ENCODE data around the gene MGAM2.

MGAM2 gene

DNA sequence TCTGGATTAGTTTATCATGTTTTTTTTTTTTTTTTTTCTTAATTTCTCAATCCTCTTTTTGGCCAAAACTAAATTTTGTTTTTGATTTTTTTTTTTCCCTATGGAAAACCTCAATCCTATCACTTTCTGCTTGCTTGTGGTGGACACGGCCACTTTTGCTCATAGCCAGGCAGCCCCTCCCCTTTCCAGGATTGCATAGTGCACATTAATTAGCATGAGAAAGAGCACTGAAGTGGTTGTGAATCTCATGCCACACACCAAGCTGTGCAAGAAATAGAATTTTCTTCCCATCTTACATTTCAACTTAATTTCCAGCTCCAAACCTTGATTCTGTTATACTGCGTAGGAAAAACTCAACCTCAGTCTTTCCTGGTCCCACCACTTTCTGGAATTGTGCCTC is 34.6 kb downstream of the MGAM2 start:
- no peak for DNase-seq (ENCODE audit: low spot score)

DNA sequence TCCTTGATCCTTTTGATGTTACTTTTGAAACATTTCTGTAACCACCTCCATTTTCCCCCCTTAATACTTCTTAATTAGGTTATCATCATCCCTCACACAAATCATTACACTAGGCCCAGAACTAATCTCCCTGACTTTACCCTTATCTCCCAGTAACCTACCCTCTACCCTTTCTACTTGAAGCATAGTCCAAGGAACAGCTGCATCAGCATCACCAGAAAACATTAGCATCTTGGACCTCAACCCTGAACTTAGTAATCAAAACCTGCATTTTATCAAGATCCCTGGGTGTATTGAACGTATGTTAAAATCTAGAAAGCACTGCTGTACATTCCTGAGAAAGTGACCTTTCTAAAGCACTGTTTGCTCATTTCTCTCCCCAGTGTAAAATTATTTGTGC is 38.8 kb downstream of the MGAM2 start:
- no peak for TF ChIP-seq CTCF (IDR thresholded peaks at IDR 0.05; ENCODE audit: borderline replicate concordance, control extremely low read depth, extremely low read depth, insufficient read depth, missing control alignments)
- DNase-seq (ENCODE audit: low spot score), result no peak
- in situ Hi-C loops (cut with MboI; ENCODE audit: low sequenced_read_pairs, unreplicated experiment), result no loop called here

More for the DNA sequence above, 34.6 kb downstream of the MGAM2 start:
- in situ Hi-C loops (cut with MboI; ENCODE audit: low sequenced_read_pairs, unreplicated experiment), result no loop called here
- no peak for TF ChIP-seq CTCF (IDR thresholded peaks at IDR 0.05; ENCODE audit: borderline replicate concordance, control extremely low read depth, extremely low read depth, insufficient read depth, missing control alignments)

DNA sequence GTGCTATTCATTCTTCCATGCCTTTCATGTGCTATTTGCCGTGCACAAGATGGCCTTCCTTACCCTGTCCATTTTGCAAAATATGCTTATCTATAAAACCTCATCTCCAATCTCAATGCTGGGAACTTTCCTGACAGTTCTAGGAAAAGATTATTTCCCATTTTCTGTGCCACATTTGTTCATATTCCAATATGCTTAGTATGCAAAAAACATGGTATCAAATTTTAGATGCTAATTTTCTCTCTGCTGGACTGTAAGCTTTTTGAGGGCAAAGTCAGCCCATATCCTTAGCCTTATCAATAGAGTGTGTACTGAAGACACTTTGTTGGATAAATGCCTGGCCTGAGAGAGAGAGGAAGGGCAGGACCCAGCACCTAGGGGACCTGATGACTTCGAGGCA is 39.4 kb downstream of the MGAM2 start:
- in situ Hi-C loops (cut with MboI; ENCODE audit: low sequenced_read_pairs, unreplicated experiment), result no loop called here
- no peak for TF ChIP-seq CTCF (IDR thresholded peaks at IDR 0.05; ENCODE audit: borderline replicate concordance, control extremely low read depth, extremely low read depth, insufficient read depth, missing control alignments)
- DNase-seq (ENCODE audit: low spot score), result no peak

DNA sequence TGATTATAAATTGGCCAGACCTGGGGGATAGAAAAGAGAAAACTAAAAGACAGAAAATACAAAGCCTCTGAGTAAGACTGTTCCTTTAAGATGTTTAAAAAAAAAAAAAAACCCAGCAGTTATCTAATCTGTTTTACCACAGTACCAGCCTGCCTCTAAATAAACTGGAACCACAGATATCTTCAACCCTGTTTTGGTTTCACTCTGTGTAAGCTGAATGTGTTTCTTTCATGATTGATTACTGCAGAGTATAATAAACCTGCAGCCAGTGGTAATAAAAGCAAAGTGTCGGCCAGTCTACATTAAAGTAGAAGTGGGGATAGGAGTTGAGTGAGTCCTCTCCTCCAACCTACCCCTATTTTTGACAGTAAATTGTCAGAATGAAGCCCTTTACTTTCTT is 40.6 kb downstream of the MGAM2 start:
- DNase-seq (ENCODE audit: low spot score), result no peak
- in situ Hi-C loops (cut with MboI; ENCODE audit: low sequenced_read_pairs, unreplicated experiment), result no loop called here

GRCh38 chr7:142153400-142153799 is 41.9 kb downstream of the MGAM2 start:
- no peak for DNase-seq (ENCODE audit: low spot score)
- in situ Hi-C loops (cut with MboI; ENCODE audit: low sequenced_read_pairs, unreplicated experiment), result no loop called here
- TF ChIP-seq CTCF (IDR thresholded peaks at IDR 0.05; ENCODE audit: borderline replicate concordance, control extremely low read depth, extremely low read depth, insufficient read depth, missing control alignments), result no peak

More for the DNA sequence above, 40.6 kb downstream of the MGAM2 start:
- TF ChIP-seq CTCF (IDR thresholded peaks at IDR 0.05; ENCODE audit: borderline replicate concordance, control extremely low read depth, extremely low read depth, insufficient read depth, missing control alignments), result no peak

DNA sequence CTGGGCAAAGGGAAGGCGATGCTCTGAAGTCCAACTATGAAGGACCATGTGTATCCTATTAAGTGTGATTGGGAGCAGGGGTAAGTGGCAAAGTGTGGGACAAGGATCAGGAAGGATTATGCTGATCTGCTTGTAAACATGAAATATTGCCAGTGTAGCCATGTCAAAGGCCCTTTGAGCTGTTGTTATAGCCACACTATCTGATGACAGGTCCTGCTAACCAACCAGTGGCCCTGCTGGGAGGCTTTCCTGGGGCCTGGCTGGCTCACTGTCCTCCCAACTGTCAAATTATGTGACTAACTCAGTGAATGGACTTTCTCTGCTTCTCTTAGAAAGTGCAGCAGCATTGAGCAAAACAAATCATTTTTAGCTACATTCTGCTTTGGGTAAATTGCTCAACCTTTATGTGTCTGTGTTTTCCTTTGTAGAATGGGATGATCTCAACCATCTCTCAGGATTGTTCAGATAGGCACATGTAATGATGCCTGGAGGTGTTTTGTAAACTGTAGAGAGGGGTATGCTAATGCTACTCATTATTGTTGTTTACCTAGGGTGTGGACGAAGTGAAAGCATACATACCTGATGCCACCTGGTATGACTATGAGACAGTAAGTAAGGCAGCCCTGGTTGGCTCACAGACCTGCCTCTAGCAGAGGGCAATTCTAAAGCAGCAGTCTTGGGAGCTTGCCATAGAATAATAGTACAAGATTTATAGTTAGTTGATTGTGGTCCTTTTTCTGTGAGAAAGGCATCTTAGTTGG is 47.4 kb downstream of the MGAM2 start:
- no peak for DNase-seq (ENCODE audit: low spot score)
- in situ Hi-C loops (cut with MboI; ENCODE audit: low sequenced_read_pairs, unreplicated experiment), result no loop called here
- TF ChIP-seq CTCF (IDR thresholded peaks at IDR 0.05; ENCODE audit: borderline replicate concordance, control extremely low read depth, extremely low read depth, insufficient read depth, missing control alignments), result no peak

All from GM13976 (cell line).